CD14-positive monocyte (primary cell): Measurements from ENCODE around the gene GSTM3. TPM values are rescaled to one million over a fixed set of nuclear protein-coding genes. Genes with fewer than 3 reads are reported as not detected.

Experiments used
- DNase-seq, 3 donors: peaks; one replicate each; pipeline ENCODE4 v3.0.0-alpha.2; 2011 to 2022
- H2AFZ ChIP-seq: 2 replicates; pipeline ENCODE4 v1.6.0; 2012; ENCODE audit warnings: mild to moderate bottlenecking, low read depth, low read length, inconsistent platforms; ENCODE audit not compliant: insufficient read depth, poor library complexity, severe bottlenecking
- H3K27ac ChIP-seq, 2 donors: 1 replicate in 1 of 2; 2 replicates in 1 of 2; pipeline ENCODE4 v1.5.1; 2012 to 2013; ENCODE audit warnings: low read length in 2 of 2, control low read depth in 1 of 2, inconsistent platforms in 1 of 2, low read depth in 1 of 2, mild to moderate bottlenecking in 1 of 2
- H3K27me3 ChIP-seq, 2 donors: one replicate each; pipeline versions ENCODE4 v1.6.0 to v1.6.1; 2011 to 2013; ENCODE audit warnings: low read length in 2 of 2; ENCODE audit not compliant: control insufficient read depth in 2 of 2, insufficient read depth in 2 of 2
- H3K36me3 ChIP-seq, 2 donors: replicated peaks in 1 of 2; 1 replicate in 1 of 2; 2 replicates in 1 of 2; pipeline versions ENCODE4 v1.5.1 to v1.6.1; 2012 to 2013; ENCODE audit warnings: low read length in 2 of 2, control low read depth in 1 of 2, inconsistent platforms in 1 of 2, mild to moderate bottlenecking in 1 of 2; ENCODE audit not compliant: insufficient read depth in 2 of 2, control insufficient read depth in 1 of 2
- H3K4me1 ChIP-seq, 2 donors: 1 replicate in 1 of 2; 2 replicates in 1 of 2; pipeline versions ENCODE4 v1.5.1 to v1.6.1; 2012 to 2013; ENCODE audit warnings: low read length in 2 of 2, control low read depth in 1 of 2, inconsistent platforms in 1 of 2, mild to moderate bottlenecking in 1 of 2, moderate library complexity in 1 of 2; ENCODE audit not compliant: insufficient read depth in 2 of 2, control insufficient read depth in 1 of 2
- H3K4me2 ChIP-seq: replicated peaks from 2 replicates; pipeline ENCODE3; 2012; ENCODE audit warnings: low read length, moderate library complexity, mild to moderate bottlenecking; ENCODE audit not compliant: poor library complexity, severe bottlenecking; ENCODE audit errors: extremely low read depth
- H3K4me3 ChIP-seq, 3 experiments: fragments of 200-600 bp in 1 of 3; sonication (generic) in 1 of 3; replicated peaks in 1 of 3; 1 replicate in 2 of 3; 2 replicates in 1 of 3; pipeline ENCODE4 v1.5.1; 2011 to 2013; ENCODE audit warnings: low read length in 3 of 3, mild to moderate bottlenecking in 3 of 3, control low read depth in 2 of 3, low read depth in 2 of 3, inconsistent platforms in 1 of 3, moderate library complexity in 1 of 3
- H3K79me2 ChIP-seq: 2 replicates; pipeline ENCODE4 v1.6.0; 2012; ENCODE audit warnings: mild to moderate bottlenecking, control low read depth, inconsistent platforms, low read length, moderate library complexity; ENCODE audit not compliant: insufficient read depth
- H3K9ac ChIP-seq: 2 replicates; pipeline ENCODE4 v1.6.0; 2017; ENCODE audit warnings: low read length, mild to moderate bottlenecking; ENCODE audit not compliant: insufficient read depth, poor library complexity, severe bottlenecking
- H3K9me3 ChIP-seq, 2 donors: replicated peaks in 1 of 2; 1 replicate in 1 of 2; 2 replicates in 1 of 2; pipeline versions ENCODE4 v1.5.1 to v1.6.1; 2012 to 2013; ENCODE audit warnings: low read length in 2 of 2, control low read depth in 1 of 2; ENCODE audit not compliant: control insufficient read depth in 1 of 2, insufficient read depth in 1 of 2
- H4K20me1 ChIP-seq: 2 replicates; pipeline ENCODE4 v1.6.0; 2012; ENCODE audit warnings: mild to moderate bottlenecking, low read length, control low read depth, moderate library complexity; ENCODE audit not compliant: insufficient read depth
- H3K27ac Mint-ChIP-seq, 7 donors: one replicate each; pipeline ENCODE4 v1.8.0; 2020; ENCODE audit warnings: mild to moderate bottlenecking in 7 of 7, mixed read lengths in 7 of 7, moderate library complexity in 6 of 7, inconsistent platforms in 2 of 7
- H3K27me3 Mint-ChIP-seq, 3 donors: one replicate each; pipeline ENCODE4 v1.8.0; 2021 to 2022; ENCODE audit warnings: low read depth in 3 of 3, mild to moderate bottlenecking in 3 of 3, mixed read lengths in 3 of 3, moderate library complexity in 3 of 3, inconsistent platforms in 1 of 3
- H3K36me3 Mint-ChIP-seq, 2 donors: one replicate each; pipeline ENCODE4 v1.8.0; 2020; ENCODE audit warnings: mixed read lengths in 2 of 2, inconsistent platforms in 1 of 2, mild to moderate bottlenecking in 1 of 2
- H3K4me1 Mint-ChIP-seq: one replicate; pipeline ENCODE4 v1.8.0; 2020; ENCODE audit warnings: mild to moderate bottlenecking, mixed read lengths
- H3K4me3 Mint-ChIP-seq, 2 donors: one replicate each; pipeline ENCODE4 v1.8.0; 2020; ENCODE audit warnings: mild to moderate bottlenecking in 2 of 2, mixed read lengths in 2 of 2, moderate library complexity in 1 of 2
- H3K9me3 Mint-ChIP-seq, 7 donors: one replicate each; pipeline ENCODE4 v1.8.0; 2020 to 2022; ENCODE audit warnings: mixed read lengths in 7 of 7, mild to moderate bottlenecking in 6 of 7, moderate library complexity in 6 of 7, inconsistent platforms in 2 of 7
- CTCF ChIP-seq: fragments of 200-600 bp; IDR thresholded peaks from one replicate; pipeline ENCODE4 v1.8.0; 2022; ENCODE audit warnings: antibody characterized with exemption, mild to moderate bottlenecking
- WGBS: methylation state at CpG from one replicate; pipeline ENCODE4 v1.1.5; 2013; ENCODE audit warnings: missing lambda C conversion rate; ENCODE audit not compliant: insufficient coverage; 5-methylcytosine and 5-hydroxymethylcytosine counted together
- intact Hi-C, 2 donors: fragments of 100-400 bp; cut with micrococcal nuclease; formaldehyde crosslinking; loops; one replicate each; pipeline versions ENCODE4 v1.15.0 to v1.15.1; 2023
- polyA plus RNA-seq, 3 donors: library from polyadenylated mRNA; depleted of rRNA in 1 of 3; unstranded in 2 of 3; stranded (reverse) in 1 of 3; fragments of 300-500 nt in 2 of 3; fragments of >200 nt in 1 of 3; fragmentation: Illumina TruSeq in 2 of 3; gene quantifications; 1 replicate in 2 of 3; 2 replicates in 1 of 3; pipeline ENCODE4 v1.2.3, GENCODE V29; 2012 to 2021

GSTM3 gene
- polyA plus RNA-seq, 3 donors: 0.69 to 3.2 (median 2.8) TPM

- no peak overlapping the region for H3K4me3 ChIP-seq
- H3K27me3 ChIP-seq: no peaks in the 10 kb centered on the region
- WGBS: 95% methylated on average over 9 of the region's 14 CpGs
- H3K4me1 ChIP-seq: peaks cover 20 to 22% of the 10 kb centered on the region in 2 donors
- no peak overlapping the region for H3K27ac ChIP-seq
- H3K4me2 ChIP-seq: no peak overlapping the region
- TF ChIP-seq CTCF: no peak
- Mint-ChIP-seq H3K9me3 (no peaks in the 10 kb centered on the region), H3K27ac (peak overlapping the region in 1 of 7 donors; percentile 25), H3K4me1 (peaks cover 27% of the 10 kb centered on the region), H3K4me3 (no peak overlapping the region), H3K27me3 (peaks cover 0 to 8% (median 2%) of the 10 kb centered on the region in 3 donors), H3K36me3 (no peaks in the 10 kb centered on the region)
- H2AFZ ChIP-seq: no peak overlapping the region
- no peak for DNase-seq
- no peaks in the 10 kb centered on the region for H3K9me3 ChIP-seq
- no peaks in the 10 kb centered on the region for H3K79me2 ChIP-seq
- intact Hi-C loops: no loop called here
- no peaks in the 10 kb centered on the region for H4K20me1 ChIP-seq
- no peaks in the 10 kb centered on the region for H3K36me3 ChIP-seq
- H3K9ac ChIP-seq: no peak overlapping the region
These were observed 20.6 kb upstream of the GSTM3 start for GRCh38 chr1:109761227-109762038.

GRCh38 chr1:109760581-109761226 is 19.9 kb upstream of the GSTM3 start:
- Histone ChIP-seq H3K27ac (no peak overlapping the region), H3K9ac (no peak overlapping the region), H3K4me2 (no peak overlapping the region), H3K27me3 (no peaks in the 10 kb centered on the region), H3K79me2 (no peaks in the 10 kb centered on the region), H3K4me1 (peaks cover 20 to 22% of the 10 kb centered on the region in 2 donors), H2AFZ (no peak overlapping the region), H3K36me3 (no peaks in the 10 kb centered on the region), H3K4me3 (no peak overlapping the region), H4K20me1 (no peaks in the 10 kb centered on the region), H3K9me3 (no peaks in the 10 kb centered on the region)
- Mint-ChIP-seq H3K9me3 (no peaks in the 10 kb centered on the region), H3K27ac (peak overlapping the region in 2 of 7 donors; percentile 27 to 36), H3K27me3 (peaks cover 0 to 8% (median 2%) of the 10 kb centered on the region in 3 donors), H3K4me1 (peaks cover 27% of the 10 kb centered on the region), H3K4me3 (no peak overlapping the region), H3K36me3 (no peaks in the 10 kb centered on the region)
- intact Hi-C loops: no loop called here
- WGBS: 96% methylated on average over 6 of the region's 7 CpGs
- no peak for TF ChIP-seq CTCF
- no peak for DNase-seq
